AG09319 (cell line): ENCODE data around the gene HPSE.

Source experiments
- DNase-seq: peaks from one replicate; pipeline ENCODE4 v3.0.0-alpha.2; 2010; ENCODE audit warnings: low read depth; ENCODE audit errors: extremely low read depth
- CTCF ChIP-seq: IDR thresholded peaks from 2 replicates; pipeline ENCODE4 v1.5.1; 2011; ENCODE audit warnings: low read depth, mild to moderate bottlenecking, inconsistent platforms, low read length, moderate library complexity

HPSE gene

GRCh38 chr4:83356899-83357661, 22.4 kb upstream of the HPSE start:
- peak; percentile 70 for DNase-seq

GRCh38 chr4:83353516-83353915, 18.9 kb upstream of the HPSE start:
- DNase-seq, result no peak
- TF ChIP-seq CTCF, result no peak

More at GRCh38 chr4:83356899-83357661, 22.4 kb upstream of the HPSE start:
- TF ChIP-seq CTCF, result no peak

- TF ChIP-seq CTCF, result no peak
Observed at GRCh38 chr4:83348074-83348473, 13.4 kb upstream of the HPSE start.

GRCh38 chr4:83342476-83342875, 7.8 kb upstream of the HPSE start:
- no peak for TF ChIP-seq CTCF
- DNase-seq, result no peak

More at GRCh38 chr4:83348074-83348473, 13.4 kb upstream of the HPSE start:
- DNase-seq, result no peak

- no peak for TF ChIP-seq CTCF
- DNase-seq, result no peak
Observed at GRCh38 chr4:83340692-83341343, 6.2 kb upstream of the HPSE start.

GRCh38 chr4:83339573-83339972, 4.9 kb upstream of the HPSE start:
- TF ChIP-seq CTCF, result no peak
- no peak for DNase-seq

- no peak for TF ChIP-seq CTCF
- DNase-seq, result no peak
Observed at GRCh38 chr4:83335701-83336100, 1.1 kb upstream of the HPSE start.
